GM18909 (cell line): Measurements from ENCODE around the gene STARD13.

ENCODE experiments used
- ATAC-seq: cut with Tn5 transposase; IDR thresholded peaks from one replicate; pipeline ENCODE4 v1.9.1; 2021; ENCODE audit warnings: mild to moderate bottlenecking; ENCODE audit not compliant: unreplicated experiment, poor library complexity

Gene STARD13

GRCh38 chr13:33129094-33129832 lies 156.3 kb downstream of the STARD13 start:
- no peak for ATAC-seq

- no peak for ATAC-seq
Observed at GRCh38 chr13:33128134-33128533, 157.4 kb downstream of the STARD13 start.

- ATAC-seq = no peak
Observed at GRCh38 chr13:33127009-33127551, 158.5 kb downstream of the STARD13 start.

GRCh38 chr13:33125821-33126570 lies 159.6 kb downstream of the STARD13 start:
- ATAC-seq = no peak

- ATAC-seq = no peak
Observed at GRCh38 chr13:33123066-33123859, 162.3 kb downstream of the STARD13 start.

- no peak for ATAC-seq
Observed at GRCh38 chr13:33119856-33120543, 165.6 kb downstream of the STARD13 start.

GRCh38 chr13:33119022-33119781 lies 166.4 kb downstream of the STARD13 start:
- no peak for ATAC-seq

GRCh38 chr13:33116321-33117010 lies 169.1 kb downstream of the STARD13 start:
- ATAC-seq = no peak

- ATAC-seq = no peak
Observed at GRCh38 chr13:33115274-33115673, 170.3 kb downstream of the STARD13 start.

- no peak for ATAC-seq
Observed at GRCh38 chr13:33114146-33114545, 171.4 kb downstream of the STARD13 start.

- ATAC-seq = no peak
Observed at GRCh38 chr13:33112766-33113165, 172.8 kb downstream of the STARD13 start.

- peak; percentile 19 for ATAC-seq
Observed at GRCh38 chr13:33111414-33112110, 174.0 kb downstream of the STARD13 start.

GRCh38 chr13:33110713-33111413 lies 174.7 kb downstream of the STARD13 start:
- peak; percentile 47 for ATAC-seq

- ATAC-seq = no peak
Observed at GRCh38 chr13:33110386-33110712, 175.2 kb downstream of the STARD13 start.

GRCh38 chr13:33109801-33110200 lies 175.8 kb downstream of the STARD13 start:
- no peak for ATAC-seq

- peak; percentile 33 for ATAC-seq
Observed at GRCh38 chr13:33109271-33109697, 176.3 kb downstream of the STARD13 start.

- ATAC-seq = no peak
Observed at GRCh38 chr13:33108620-33109019, 176.9 kb downstream of the STARD13 start.

GRCh38 chr13:33107361-33107760 lies 178.2 kb downstream of the STARD13 start:
- ATAC-seq = no peak
